CD4-positive, alpha-beta T cell treated with Interleukin-2 at 100 ng/mL for 4 hours (primary cell): Measurements from ENCODE around the gene ADCYAP1.
"Not testable (repeated sequence)": the region's sequence is repeated elsewhere in the genome, so short reads cannot be mapped to it uniquely, and the experiment has no call there.

Experiments
- DNase-seq: peaks from one replicate; pipeline ENCODE4 v3.0.0-alpha.2; 2020; ENCODE audit warnings: low spot score

ADCYAP1 gene

DNA sequence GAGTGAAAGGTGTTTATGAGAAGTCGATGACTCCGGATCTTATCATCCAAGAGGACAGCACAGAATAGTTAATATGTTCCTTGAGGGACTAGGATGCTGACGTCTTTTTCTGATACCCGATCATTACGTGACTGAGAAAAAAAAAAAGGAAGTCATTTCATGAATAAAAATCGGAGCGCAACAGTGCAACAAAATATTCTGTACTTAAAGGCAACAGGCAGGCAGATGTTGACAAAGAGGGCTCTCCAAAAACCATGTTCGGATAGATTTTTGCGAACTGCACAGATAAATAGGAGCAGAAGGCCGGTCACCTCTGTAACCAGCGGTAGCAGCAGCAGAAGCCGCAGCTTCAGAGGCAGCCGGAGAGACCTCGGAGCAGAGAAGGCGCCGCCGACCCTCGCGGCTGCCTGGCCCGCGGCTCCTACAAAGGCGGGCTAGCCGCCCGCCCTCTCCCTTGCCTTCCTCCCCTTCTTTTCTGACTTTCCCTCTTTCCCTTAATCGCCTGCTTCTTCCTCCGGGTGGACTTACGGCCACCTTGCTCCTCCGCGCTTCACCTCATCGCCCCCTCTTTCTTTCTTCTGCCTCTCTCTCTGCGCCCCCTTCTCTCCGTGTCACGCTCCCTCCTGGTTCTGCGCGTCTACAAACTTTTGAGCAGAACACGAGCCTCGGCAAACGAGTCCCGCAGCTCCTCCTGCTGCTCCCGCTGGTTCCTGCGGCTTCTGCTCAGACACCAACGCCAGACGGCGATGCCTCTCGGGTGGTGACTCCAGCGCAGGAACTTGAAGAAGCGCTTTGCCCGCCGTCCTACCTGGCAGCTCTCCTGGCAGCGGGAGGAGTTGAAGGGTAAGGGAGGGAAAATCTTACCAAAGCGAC lies at the start of gene ADCYAP1:
Gene ADCYAP1 (plus strand): TSS at position 654 of the 873 bp plus-strand sequence. CDS start 516 bp downstream, outside the sequence.
- DNase-seq: no peak

DNA sequence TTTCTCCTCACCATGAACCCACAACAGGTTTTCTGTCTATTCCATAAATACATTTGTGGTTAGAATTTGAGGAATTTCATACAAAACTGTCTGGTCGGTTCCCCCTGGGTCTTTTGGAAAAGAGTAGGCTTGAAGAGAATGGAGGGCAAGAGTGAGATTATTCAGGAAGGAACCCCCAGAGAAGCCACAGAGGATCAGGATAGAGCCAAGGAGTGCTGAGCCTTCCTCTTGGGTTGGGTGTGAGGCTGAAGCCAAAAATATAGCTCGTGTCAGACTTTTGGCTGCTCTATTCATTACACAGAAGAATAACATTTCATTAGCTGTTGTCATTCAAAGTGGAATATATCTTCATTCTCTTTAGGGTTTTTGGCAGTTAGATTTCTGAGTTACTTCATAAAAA lies 46.7 kb upstream of the ADCYAP1 start:
- DNase-seq: no peak

DNA sequence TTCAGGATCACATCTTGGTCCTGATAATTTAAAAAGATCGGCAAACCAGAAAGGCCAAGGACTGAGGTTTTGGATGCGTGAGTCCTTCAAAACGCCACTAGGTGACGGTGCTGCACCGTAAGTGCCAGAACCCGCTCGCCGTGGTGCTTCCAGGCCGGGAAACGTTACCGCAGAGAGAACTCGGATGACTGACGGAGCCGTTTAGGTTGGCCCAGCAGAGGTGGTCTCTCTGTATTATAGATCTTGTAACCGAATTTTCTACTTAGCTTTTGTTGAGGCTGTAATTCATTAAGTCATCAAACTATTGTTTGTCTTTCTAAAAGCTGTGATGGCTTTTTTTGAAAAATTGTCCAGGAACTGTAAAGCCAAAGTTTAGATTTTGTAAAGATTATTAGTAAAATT lies 39.8 kb upstream of the ADCYAP1 start:
- peak; percentile 57 for DNase-seq

DNA sequence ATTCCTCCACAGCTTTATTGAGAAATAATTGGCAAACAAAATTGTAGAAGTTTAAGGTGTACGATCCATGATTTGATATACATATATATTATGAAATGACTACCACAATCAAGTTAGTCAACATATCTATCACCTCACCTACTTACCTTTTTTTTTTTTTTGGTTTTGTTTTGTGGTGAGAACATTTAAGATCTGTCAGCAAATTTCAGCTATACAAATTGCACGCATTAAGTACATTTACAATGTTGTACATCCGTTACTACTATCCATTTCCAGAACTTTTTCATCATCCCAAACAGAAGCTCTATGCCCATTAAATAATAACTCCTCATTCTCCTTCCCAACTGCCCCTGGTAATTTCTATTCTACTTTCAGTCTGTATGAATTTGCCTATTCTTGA lies 37.4 kb upstream of the ADCYAP1 start:
- DNase-seq: no peak

DNA sequence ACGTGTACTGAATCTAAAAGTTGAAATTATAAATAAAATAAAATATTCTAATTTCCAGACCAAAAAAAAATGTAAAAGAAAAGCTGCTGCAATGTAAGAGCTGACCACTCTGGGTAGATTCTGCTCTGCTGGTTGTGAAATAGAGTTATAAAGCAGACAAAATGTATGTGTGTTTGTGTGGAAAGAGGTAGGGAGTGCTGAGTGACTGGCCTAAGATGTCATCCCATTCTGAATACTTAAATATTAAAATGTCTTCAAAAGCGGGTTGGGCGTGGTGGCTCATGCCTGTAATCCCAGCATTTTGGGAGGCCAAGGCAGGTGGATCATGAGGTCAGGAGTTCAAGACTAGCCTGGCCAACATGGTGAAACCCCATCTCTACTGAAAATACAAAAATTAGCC lies 31.2 kb upstream of the ADCYAP1 start:
- DNase-seq: not testable (repeated sequence)

DNA sequence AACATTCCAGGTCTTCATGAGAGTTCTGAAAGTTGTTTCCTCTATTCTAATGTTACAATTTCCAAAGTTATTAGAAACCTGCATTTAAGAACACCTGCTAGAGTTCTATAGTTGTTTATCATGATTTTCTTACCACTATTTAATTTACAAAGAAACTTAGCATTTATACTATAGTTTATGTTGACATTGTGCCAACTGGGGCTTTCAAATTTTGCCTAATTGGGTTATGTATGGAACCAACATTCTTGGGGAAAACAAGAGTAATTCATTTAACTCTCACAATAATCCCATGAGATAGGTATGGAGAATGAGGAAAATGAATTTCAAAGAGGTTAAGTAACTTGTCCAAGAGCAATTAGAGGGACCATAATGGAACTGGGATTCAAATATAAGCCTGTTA lies 28.8 kb upstream of the ADCYAP1 start:
- no peak for DNase-seq

DNA sequence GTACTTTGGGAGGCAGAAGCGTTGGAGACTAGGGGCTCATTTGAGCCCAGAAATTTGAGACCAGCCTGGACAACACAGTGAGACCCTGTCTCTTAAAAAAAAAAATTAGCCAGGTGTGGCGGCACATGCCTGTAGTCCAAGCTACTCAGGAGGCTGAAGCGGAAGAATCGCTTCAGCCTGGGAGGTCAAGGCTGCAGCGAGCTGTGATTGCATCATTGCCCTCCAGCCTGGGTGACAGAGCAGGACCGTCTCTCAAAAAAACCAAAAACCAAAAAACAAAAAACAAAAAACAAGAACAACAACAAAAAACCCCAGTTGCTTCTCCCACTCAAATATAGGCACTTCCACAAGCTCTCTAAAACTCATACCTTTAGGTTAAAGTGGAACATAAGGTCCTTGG lies 27.4 kb upstream of the ADCYAP1 start:
- DNase-seq: no peak

DNA sequence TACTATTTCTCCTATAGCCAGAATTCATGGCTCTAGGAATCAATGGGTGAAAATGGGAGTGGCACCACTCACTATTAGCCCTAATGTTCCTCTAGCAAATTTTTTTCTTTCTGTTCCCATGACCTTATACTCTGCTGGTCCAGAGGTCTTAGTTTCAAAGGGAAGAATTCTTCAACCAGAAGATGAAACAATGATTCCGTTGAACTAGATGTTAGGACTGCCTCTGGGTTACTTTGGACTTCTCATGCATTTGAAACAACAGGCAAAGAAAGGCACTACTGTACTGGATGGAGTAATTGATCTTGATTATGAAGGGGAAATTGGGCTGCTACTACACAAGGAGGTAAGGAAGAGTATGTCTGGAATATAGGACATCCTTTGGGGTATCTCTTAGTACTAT lies 18.6 kb upstream of the ADCYAP1 start:
- no peak for DNase-seq

DNA sequence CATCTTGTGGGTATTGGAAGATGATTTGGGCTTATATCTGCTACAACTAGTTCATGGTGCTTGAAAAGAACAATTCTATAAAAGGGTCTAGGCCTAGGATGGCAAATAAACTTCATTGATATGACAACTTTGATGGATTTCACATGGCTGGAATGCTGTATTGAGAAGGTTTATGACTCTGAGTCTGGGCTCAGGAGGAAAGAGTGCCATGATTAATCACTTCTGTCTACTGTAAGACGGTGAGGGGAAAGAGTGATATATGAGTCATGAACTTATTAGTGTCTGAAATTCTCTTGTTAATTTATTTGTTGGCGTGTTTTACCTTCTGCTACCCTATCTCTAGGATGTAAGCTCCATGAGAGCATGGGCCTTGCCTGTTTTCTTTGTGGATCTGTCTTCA lies 17.0 kb upstream of the ADCYAP1 start:
- DNase-seq: no peak

DNA sequence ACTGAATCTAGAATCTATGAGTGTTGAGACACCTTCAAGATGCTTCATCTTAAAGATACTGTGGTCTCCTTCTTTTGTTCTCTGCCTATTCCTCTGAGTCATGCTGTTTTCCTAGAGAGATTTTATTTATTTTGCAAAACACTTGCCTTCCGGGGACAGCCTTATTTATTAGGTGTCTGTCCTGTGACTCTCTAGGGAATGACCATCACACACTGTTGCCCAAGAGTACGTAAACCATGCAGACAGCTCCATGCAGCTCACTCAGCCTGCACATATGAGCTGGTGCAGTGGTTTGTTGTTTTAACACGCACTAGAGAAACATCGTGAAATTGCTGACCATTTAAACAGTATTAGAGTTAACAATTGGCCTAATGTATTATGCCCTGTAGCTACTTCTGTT lies 12.4 kb upstream of the ADCYAP1 start:
- DNase-seq: no peak

DNA sequence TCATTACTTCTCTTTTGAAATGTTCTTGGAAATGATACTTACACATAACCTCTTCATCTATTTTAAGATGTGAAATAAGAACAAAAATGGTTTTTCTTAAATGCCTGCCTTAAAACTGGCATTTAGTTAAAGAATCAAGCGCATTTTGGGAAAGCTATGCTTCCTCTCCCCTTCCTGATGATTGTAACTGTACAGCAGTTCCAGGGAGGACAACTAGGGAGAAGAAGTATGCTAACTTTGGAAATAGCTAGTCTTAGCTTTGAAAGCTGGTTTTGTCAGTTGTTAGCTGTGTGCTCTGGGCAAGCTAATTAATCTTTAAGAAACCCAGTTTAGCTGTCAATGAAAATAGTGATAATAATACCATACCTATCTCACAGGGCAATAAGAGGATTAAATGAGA lies 8.4 kb upstream of the ADCYAP1 start:
- no peak for DNase-seq

DNA sequence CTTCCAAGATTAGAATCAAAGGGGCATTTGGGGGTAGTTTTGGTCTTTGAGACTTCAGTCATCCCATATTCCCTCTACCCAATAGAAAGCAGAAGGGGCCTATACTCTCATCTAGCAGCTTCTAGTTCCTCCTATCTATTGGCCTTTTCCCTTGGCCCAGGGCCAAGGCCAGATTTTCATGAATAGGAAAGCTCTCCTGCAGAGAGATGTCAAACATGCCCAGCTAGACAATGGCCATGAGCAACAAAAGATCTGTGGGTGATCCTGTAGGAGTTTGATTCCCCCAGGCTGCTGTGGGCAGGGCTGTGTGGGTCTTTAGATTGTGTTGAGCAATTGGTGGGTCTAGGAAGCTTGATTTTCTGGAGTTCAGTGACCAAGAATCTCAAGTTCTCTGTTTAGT lies 2.9 kb upstream of the ADCYAP1 start:
- no peak for DNase-seq

DNA sequence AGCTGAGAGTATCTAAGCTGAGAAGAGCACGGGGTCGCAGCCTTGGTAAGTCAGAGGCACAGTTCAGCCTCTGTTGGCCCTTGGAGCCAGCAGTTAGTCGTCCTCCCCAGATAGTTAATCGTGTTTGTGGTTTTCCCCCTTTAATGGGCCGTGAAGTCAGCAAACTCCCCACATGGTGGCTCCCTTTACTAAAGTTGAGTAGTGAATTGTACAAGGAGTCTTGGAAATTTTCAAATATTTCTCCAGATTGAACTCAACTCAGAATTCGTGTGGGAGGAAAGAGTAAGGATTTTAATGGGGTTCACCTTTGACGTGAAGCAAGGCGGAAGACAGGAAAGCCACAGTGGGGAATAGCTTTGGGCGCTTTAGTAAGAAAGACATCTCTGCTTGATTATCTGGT lies 2.4 kb upstream of the ADCYAP1 start:
- no peak for DNase-seq

DNA sequence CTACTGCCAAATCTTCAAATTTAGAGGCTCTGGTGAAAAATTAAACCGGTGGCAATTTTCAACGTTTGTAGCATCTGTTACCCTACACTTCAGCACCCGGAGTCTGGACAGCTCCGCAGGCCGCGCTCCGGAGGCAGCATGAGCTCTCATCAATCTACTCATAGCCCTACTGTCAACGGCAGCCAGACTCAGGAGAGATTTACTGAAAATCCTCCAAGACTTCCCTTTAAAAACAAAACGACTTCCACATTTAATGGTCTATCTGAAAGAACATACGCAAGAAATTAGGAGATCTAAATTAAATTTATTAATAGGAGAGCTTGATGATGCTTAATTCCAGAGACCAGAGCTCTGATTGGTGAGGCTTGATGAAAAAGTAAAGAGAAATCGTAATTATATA lies 970 bp upstream of the ADCYAP1 start:
- DNase-seq: no peak

DNA sequence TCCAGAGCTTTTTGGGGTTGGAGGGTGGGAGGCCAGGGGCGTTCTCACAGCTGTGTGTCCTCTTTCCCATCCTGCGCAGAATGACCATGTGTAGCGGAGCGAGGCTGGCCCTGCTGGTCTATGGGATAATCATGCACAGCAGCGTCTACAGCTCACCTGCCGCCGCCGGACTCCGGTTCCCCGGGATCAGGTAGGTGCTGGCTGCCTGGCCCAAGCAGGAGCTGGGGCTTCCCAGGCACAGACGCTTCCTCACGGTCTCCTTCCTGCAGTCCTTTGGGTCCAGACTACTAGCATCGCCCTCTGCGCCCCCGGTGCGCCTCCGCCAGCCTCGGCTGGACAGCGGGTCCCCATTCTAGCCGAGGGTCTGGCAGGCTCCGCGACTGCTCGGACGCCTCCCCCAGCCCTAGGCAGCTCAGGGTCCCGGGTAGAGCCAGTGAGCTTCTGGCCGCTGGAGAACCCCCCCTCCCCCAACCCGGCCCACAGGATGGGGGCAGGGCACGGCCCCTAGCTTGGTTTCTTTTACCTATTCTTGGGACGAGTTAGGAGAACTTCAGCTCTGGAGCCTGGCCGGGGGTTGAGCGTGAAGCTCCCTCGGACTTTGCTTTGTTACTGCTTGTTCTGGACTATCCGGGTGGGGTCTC lies 756 bp downstream of the ADCYAP1 start:
- no peak for DNase-seq

DNA sequence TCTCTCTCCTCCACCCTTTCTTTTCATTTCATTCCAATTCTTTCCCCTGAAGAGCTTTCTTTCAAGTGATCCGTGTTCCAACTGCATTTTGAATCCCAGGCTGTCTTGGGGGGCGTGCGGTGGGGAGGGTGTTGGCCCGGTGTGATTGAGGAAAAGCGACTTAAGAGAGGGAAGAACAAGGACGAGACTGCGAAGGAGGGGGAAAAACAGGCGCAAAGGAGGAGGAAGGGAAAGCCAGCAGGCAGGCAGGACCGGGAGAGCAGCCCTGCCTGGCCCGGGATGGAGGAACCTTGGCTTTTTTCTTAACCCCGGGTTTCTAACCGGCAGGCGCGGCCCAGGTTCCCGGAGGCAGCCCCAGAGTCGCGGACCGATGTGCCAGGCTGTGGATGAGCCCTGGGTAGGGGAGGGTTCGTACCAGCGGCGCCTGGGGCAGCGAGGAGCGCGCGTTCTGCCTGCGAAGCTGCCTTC lies 1.3 kb downstream of the ADCYAP1 start:
- no peak for DNase-seq

DNA sequence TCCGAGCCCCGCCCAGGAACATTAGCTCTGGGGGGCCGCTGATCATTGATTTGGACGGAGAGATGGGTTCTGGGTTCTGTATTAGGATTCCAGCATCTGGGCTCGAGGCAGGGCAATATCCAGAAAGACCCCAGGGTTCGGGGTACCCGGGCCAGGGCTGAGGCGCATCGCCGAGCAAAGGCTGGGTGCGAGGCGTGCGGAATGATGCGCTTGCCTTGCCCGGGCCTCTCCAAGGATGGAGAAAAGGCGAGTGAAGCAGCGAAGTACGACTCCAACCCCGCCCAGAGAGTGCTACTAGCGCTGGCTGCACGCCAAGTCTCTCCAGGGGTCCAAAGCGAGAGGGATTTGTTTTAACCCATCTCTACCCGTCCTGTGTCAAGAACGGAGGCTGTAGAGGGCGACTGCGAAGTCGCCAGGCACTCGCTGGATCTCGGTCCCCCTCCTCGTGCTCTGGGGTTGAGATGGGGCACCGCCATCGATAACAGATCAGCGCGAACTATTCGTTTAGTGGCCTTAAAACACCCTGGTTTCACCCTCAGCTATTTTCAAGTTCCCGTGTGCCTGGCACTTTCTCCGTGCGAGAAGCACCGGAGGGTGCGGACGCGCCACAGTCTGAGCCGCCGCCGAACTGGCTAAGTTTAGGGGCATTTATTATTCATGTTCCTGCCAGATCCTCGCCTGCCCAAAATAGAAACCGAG lies 1.9 kb downstream of the ADCYAP1 start:
- no peak for DNase-seq

DNA sequence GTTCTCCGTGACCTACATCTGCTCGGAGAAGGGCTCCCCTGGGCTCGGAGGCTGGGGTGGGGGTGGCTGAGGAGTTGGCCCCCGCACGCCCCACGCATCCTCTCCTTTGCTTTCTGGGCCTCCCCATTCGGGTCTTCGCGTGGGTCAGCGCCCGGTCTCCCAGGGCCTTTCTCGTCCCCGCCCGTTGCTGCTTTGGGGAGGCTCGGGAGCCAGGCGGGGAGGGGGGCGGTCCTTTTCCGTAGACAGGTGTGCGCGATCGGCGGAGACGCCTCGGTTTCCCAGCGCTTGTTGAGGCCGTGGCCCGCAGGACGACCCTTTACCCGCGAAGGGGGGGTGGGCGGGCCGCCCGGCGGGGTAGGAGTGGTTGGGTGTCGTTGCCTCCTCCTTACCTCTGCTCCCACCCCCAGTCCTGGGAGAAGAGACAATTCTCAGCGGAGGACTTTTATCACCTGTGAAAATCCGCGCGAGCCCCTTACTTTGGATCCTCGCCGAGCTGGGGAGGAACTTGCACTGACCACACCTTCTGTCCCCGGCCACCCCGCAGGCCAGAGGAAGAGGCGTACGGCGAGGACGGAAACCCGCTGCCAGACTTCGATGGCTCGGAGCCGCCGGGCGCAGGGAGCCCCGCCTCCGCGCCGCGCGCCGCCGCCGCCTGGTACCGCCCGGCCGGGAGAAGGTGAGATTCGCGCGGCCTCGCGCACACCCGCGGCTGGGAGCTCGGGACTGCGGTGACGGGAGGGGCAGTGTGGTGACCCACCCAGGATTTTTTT lies 2.6 kb downstream of the ADCYAP1 start:
- DNase-seq: no peak

DNA sequence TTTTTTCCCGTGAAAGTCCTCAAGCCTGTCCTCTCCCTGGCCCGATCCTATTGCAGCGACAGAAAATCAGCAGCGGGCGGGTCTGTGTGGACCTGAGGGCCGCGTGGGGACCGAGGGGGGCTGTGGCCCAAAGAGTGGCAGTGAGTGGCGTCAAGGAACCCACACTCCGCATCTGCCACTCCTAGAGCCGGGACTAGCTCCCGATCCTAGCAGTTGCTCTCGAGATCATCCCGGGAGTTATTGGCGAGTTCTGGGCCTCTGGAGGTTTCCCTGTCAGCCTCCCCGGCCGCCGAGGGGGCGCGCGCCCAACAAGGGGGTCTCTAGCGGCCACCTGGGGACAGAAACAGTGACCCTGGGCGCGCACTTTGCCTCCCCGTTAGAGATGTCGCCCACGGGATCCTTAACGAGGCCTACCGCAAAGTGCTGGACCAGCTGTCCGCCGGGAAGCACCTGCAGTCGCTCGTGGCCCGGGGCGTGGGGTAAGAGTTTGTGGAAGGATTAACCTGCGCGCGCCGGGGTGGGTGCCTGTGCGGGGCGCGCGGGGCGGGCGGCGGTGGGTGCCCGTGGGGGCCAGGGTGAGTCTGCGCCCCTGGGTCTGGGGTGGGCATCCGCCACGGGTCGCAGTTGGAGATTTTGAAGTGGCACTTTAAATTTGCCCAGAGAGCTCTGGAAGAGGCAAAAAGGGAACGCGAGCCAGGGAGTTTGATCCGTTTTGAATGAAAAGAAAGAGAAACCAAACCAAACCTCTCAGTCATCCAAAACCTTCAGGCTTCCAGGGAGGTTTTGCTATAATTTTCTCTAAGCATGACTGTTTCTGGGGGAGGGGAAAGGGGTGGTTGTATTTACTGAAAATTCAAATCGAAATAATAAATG lies 3.5 kb downstream of the ADCYAP1 start:
- no peak for DNase-seq

DNA sequence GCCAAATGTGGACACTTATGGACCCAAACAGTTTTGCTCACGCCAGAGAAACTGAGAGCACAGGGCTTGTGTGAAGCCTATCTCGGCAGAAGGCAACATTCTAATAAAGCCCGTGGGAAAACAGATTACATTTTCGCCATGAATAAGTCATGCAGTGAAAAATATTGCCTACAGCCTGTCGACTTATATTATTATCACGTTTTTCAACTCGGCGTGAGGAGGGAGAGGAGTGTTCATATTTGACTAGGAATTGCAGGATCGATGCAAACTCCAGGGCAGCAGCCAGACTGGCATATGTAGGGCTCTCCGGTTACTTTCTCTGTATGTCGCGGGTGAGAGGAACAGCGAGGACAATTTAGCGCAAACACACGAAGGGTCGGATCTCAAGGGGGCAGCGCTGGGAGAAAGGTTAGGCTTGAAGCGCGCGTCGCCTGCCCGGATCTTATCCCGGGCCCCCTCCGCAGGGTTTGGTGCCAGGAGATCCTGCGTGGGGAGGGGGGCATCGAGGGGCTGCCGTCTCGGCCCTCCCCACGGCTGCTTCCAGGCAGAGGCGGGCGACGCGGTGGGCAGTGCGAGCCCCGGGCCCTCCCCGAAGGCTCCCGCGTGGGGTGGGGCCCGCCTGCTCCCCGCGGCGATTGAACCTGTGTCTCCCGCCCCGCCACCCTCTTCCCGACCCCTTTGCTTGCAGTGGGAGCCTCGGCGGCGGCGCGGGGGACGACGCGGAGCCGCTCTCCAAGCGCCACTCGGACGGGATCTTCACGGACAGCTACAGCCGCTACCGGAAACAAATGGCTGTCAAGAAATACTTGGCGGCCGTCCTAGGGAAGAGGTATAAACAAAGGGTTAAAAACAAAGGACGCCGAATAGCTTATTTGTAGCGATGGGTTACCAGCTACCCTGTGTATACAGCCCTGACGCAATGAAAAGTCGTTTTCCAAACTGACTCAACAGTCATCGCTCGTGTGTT lies 4.4 kb downstream of the ADCYAP1 start:
- DNase-seq: no peak
